HG03135 (cell line): ENCODE data around the gene ZNF629.
A peak's percentile ranks its signal among the peaks of the same experiment; 100 is the strongest.

ENCODE experiments used
- ATAC-seq: cut with Tn5 transposase; IDR thresholded peaks from one replicate; pipeline ENCODE4 v1.9.1; 2021; ENCODE audit warnings: mild to moderate bottlenecking, moderate library complexity; ENCODE audit not compliant: unreplicated experiment

ZNF629 gene

DNA sequence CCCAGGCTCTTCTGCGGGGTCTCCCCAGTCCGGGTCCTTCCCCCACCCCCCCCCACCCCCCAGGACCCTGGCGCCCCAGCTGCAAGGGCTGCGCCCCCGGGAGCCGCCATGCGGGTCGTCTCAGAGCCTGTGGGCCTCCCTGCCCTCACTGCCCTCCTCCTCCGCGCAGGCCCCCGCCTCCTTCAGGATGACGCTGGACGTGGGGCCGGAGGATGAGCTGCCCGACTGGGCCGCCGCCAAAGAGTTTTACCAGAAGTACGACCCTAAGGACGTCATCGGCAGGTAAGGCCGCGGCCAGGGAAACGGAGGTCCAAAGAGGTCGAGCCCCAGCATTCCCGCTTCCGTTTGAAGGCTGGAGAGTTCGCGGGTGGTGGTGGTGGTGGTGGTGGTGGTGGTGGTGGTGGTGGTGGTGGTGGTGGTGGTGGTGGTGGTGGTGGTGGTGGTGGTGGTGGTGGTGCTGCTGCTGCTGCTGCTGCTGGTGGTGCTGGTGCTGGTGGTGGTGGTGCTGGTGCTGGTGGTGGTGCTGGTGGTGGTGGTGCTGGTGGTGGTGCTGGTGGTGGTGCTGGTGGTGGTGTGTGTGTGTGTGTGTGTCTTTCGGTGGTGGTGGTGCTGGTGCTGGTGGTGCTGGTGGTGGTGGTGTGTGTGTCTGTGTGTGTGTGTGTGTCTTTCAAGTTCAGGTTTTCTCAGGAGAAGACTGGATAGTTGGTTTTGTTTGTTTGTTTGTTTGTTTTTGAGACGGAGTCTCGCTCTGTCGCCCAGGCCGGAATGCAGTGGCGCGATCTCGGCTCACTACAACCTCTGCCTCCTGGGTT, 38.2 kb downstream of the ZNF629 start:
- peak; percentile 15 for ATAC-seq

DNA sequence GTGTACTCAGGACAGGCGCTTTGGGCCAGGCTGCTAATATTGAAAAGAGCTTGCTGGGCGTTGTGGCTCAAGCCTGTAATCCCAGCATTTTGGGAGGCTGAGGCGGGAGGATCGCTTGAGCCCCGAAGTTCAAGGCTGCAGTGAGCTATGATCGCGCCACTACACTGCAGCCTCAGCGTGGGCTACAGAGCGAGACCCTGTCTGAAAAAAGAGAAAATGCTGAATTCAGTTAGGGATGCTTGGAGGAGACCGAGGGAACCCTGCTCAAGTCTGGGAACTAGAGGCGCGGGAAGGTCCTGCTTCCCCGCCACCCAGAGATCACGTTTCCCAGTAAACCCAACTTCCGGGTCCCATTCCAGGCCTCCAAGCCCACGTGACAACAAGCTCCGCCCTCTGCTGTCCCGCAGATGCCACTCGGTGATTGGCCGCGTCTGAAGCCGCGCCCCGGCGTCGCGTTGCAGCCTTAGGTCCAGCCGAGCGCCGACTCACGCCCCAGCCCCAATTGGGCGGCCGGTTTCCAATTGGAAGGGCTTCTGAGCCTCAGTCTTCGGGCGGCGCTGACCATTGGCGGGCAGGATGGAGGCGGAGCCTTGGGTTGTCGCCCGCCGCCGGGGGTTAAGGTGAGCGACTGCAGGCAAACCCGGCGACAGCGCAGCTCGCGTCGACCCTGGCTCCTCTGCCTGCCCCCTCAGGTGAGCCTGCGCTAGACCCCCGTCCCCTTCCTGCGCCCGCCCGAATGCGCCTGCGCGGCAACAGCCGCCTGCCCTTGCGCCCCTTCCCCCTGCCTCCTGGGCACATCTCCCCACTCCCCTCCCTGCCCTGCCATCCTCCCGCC, 39.0 kb downstream of the ZNF629 start, which contains the start of gene PHKG2:
Gene PHKG2, plus strand, starts transcription at position 627 of the 835 bp plus-strand sequence. CDS start 396 bp downstream, outside the sequence.
- peak; percentile 96 for ATAC-seq

DNA sequence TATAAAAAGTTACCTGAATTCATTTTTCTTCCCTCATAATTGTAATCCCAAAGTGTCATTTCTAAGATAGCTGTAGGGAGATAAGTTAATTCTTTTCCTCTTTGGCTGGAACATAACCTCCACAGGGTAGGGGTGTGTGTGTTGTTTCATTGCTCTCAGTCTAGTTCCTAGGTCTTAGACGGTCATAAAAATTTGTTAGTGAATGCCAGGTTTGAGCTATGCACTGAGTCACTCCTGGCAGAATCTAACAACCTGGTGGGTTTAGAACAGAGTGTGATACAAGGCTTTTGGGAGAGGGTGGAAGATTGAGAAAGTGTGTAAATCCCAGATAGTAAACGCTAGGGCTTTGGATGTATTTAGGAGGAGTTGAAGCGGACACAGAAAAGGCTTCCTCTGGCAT, 39.7 kb downstream of the ZNF629 start:
- no peak for ATAC-seq

DNA sequence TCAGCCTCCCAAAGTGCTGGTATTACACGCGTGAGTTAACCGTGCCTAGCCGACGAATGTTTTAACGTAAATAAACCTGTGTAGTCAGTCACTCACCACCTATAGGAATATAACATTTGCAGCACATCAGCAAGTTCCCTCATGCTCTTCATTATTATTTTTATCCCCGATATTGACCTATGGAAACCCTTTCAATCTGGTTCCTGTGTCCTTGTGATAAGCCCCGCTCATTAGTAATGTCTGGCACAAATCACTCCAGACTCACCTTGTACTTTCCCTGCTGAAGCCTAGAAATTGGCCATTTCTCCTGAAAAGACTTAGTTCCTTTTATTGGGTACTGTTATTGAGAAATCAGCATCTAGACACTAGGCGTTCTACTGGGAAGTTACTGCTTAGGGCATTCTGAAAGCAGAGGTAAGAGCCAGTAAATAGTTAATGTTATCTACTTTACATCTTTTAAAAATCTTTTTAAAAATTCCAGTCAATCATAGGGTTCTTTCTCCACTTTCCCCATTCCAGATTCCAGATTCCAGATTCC, 40.3 kb downstream of the ZNF629 start:
- ATAC-seq: no peak

DNA sequence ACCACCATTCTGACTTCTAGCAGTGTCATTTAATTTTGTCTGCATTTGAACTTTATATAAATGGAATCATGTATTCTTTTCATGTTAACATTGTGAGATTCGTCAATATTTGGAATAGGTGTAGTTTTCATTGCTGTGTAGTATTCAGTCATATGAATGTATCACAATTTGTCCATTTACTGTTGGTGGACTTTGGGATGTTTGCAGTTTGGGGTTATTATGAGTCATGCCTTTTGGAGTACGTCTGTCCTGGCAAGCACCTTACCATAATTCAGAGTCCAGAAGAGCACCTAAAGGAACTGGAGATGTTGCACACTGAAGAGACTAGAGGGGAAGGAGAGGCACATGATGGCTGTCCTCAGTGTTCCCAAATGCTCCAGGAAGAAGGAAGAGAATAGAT, 41.9 kb downstream of the ZNF629 start:
- ATAC-seq: no peak

DNA sequence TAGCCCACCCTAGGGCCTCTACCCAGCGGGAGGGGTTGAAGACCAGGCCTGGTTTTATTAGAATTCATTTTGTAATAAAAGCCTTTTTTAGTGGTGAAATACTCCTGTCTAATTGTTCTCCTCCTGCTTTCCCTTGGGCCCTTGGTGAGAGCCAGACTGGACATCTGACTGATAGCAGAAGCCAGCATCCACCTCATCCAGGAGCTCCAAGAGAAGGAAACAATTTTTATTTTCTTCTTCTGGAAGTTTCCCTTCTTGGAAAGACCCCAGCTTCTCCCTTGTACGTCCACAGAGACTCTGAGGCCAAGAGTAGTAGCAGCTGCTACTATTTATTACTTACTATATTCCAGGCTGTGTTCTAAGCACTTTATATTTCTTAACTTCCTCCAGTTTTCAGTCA, 42.8 kb downstream of the ZNF629 start:
- ATAC-seq: no peak

DNA sequence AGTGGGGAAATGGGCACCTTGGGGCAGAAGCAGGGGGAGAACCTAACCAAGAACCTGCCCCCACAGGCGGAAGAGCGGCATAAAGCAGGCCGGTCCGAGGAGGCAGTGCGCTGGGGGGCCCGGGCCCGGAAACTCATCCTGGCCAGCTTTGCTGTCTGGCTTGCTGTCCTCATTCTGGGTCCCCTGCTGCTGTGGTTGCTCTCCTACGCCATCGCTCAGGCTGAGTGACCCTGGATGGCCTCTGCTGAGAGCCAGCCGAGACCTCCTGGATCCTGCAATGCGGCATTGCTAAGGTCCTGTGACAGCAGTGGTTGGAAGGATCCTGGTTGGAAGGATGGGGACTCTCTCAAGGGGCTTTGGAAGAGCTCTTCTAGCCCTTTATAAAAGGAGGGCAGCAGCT, 43.3 kb downstream of the ZNF629 start:
- no peak for ATAC-seq

DNA sequence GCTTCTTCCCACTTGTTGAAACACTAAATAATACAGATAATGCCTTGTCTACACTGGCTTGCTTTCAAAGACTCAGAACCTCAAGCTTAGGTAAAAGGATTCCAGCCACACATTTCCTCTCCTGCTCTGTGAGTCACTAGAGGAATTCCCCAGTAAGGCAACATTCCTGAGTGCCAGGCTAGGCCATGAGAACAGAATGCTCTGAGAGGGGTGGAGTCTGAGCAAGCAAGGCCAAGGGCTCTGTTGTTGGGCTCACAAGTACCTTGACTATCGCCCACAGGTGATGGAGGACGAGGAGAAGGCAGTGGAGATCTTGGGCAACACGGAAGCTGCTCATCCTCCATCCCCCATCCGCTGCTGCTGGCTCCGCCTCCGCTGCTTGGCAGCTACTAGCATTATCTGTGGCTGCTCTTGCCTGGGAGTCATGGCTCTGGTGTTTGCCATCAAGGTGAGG, 45.5 kb downstream of the ZNF629 start:
- ATAC-seq: no peak

DNA sequence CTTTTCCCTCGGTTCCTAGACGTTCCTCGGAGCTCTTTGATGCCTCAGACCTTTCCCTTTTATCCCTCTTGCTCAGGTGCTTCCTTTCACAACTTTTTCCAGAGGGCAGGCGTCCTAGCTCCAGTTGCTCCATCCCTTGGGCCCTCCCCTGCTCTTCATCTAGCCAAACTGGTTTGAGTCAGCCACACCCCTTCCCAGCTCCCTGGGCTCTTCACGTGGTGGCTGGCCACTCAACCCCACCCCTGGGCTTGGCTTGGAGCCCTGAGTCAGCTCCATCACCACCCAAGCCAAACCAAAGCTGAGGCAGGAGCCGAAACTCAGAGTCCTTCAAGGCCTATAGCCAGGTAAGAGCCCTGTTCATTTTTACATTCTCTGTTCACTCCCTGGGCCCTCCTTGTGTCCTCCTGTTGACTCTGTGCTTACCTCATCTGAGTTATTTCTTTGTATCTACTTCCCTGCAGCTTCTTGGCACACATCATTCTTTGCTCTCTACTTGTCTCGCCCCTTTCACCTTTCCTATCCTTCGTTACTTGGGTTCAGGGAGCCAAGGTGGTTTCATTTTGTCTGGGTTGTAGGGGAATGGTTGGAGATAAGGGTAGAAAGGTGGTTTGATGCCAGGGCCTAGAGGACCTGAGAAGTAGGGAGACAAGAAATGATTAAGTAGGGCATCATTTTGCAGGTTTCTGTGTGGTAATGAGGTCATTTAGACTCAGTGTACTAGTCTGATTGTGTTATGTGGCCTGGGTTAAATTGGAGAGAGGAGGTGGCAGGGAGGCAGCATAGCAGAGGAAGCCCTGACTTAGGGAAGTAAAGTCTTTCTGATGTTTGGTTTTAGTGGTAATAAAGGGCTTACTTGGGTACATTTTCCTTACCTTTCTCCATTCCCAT, 46.4 kb downstream of the ZNF629 start:
- no peak for ATAC-seq

DNA sequence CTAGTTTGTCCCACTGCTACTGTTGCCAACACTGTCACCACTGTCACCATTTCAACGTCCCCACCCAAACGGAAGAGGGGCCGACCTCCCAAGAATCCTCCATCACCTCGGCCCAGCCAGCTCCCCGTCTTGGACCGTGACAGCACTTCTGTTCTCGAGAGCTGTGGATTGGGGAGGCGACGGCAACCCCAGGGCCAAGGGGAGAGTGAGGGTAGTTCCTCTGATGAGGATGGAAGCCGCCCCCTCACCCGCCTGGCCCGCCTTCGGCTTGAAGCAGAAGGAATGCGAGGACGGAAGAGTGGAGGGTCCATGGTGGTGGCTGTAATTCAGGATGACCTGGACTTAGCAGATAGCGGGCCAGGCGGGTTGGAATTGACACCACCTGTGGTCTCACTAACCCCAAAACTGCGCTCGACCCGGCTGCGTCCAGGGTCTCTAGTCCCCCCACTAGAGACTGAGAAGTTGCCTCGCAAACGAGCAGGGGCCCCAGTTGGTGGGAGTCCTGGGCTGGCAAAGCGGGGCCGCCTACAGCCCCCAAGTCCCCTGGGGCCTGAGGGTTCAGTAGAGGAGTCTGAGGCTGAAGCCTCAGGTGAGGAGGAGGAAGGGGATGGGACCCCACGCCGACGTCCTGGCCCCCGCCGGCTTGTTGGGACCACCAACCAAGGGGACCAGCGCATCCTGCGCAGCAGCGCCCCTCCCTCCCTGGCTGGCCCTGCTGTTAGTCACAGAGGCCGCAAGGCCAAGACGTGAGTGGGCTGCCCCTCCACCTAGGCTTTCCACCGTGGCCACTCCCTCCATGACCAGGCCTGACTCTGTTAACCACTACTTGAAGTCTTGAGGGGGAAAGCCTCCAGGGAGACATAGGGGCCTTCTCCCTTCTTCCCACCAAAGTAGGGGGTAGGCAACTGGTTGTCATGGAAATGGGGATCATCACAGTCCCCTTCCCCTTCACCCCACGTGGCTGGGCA, 47.7 kb downstream of the ZNF629 start:
- no peak for ATAC-seq

DNA sequence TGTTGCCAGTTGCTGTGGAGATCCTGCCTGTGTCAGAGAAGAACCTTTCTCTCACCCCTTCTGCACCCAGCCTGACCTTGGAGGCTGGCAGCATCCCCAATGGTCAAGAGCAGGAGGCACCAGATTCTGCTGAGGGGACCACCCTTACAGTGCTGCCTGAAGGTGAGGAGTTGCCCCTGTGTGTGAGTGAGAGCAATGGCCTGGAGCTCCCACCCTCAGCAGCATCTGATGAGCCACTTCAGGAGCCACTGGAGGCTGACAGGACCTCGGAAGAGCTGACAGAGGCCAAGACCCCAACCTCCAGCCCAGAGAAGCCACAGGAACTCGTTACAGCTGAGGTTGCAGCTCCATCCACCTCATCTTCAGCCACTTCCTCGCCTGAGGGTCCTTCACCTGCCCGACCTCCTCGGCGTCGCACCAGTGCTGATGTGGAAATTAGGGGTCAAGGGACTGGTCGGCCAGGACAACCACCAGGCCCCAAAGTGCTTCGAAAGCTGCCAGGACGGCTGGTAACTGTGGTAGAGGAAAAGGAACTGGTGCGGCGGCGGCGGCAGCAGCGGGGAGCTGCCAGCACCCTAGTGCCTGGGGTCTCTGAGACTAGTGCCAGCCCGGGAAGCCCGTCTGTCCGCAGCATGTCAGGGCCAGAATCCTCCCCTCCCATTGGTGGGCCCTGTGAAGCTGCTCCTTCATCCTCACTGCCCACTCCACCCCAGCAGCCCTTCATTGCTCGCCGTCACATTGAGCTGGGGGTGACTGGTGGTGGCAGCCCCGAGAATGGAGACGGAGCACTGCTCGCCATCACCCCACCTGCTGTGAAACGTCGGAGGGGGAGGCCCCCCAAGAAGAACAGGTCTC, 49.0 kb downstream of the ZNF629 start:
- no peak for ATAC-seq

DNA sequence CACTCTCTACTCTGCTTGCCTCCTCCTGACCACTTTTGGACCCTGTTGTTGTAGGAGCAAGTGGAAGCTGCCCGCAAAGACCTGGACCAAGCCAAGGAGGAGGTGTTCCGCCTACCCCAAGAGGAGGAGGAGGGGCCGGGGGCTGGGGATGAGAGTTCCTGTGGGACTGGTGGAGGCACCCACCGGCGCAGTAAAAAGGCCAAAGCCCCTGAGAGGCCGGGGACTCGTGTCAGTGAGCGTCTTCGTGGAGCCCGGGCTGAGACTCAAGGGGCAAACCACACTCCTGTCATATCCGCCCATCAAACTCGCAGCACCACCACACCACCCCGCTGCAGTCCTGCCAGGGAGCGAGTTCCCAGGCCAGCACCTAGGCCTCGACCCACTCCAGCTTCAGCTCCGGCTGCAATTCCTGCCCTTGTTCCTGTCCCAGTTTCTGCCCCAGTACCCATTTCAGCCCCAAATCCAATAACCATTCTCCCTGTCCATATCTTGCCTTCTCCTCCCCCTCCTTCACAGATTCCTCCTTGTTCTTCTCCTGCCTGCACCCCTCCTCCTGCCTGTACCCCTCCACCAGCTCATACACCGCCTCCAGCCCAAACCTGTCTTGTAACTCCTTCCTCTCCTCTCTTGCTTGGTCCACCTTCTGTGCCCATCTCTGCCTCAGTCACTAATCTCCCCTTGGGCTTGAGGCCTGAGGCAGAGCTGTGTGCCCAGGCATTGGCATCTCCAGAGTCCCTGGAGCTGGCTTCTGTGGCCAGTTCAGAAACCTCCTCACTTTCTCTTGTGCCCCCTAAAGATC, 49.8 kb downstream of the ZNF629 start:
- ATAC-seq: no peak

DNA sequence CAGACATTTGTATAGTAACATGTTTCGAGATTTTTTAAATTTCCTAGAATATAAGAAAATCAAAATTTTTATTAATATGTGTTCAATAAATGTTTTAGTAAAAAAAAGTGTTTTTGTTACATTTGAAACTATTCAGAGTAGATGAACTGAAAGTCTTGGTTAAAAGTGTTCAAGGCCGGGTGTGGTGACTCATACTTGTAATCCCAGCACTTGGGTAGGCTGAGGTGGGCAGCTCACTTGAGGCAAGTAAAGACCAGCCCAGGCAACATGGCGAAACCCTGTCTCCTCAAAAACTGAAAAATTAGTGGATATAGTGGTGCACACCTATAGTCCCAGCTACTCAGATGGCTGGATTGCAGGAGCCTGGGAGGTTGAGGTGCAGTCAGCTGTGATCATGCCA, 55.6 kb downstream of the ZNF629 start:
- no peak for ATAC-seq

DNA sequence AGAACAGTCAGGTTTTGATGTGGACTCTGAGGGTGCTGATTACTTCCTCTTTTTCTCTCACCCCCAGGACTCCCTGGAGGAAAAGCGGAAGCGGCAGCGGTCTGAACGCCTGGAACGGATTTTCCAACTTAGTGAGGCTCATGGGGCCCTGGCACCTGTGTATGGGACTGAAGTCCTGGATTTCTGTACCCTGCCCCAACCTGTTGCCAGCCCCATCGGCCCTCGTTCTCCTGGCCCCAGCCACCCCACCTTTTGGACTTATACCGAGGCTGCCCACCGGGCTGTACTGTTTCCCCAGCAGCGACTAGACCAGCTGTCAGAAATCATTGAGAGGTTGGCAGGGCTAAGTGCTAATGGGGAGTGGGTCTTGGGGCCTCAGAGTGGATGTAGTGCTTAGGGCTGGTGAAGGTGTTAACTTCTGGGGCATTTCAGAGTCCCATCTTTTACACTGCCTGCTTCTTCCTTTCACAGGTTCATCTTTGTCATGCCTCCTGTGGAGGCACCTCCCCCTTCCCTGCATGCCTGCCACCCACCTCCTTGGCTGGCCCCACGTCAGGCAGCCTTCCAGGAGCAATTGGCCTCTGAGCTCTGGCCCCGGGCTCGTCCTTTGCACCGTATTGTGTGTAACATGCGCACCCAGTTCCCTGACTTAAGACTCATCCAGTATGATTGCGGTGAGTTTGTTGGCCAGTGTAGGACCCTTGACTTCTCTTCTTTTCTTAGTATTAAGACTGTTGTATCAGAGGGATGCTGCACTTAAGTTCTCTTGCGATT, 57.9 kb downstream of the ZNF629 start:
- ATAC-seq: no peak
